Measurements from ENCODE around the gene CLN5. TPM values are rescaled to one million over a fixed set of nuclear protein-coding genes. Genes with fewer than 3 reads are reported as not detected.
"Not testable (repeated sequence)": the region's sequence is repeated elsewhere in the genome, so short reads cannot be mapped to it uniquely, and the experiment has no call there.

The CLN5 gene
- total RNA-seq, 1 donor from 2014 or later = 24.1 TPM

DNA sequence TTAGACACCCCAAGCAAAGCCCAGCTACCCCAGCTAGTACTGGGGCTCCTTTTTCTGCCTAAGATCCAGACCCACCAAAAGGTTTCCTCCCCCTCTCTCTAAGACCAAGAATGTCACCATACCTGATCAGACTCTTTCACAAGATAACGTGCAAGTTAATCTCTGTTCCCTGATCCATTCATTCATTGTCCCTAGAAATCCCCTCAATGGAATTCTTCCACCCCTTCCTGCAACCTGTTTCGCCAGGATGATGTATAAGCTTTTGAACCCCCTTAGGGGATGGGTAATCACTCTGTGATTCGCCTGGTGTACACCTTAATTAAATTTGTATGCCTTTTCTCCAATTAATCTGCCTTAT, 17.3 kb upstream of the CLN5 start:
- FAIRE-seq = no peak
- DNase-seq (ENCODE audit: low spot score in 2 of 2) = no peak

DNA sequence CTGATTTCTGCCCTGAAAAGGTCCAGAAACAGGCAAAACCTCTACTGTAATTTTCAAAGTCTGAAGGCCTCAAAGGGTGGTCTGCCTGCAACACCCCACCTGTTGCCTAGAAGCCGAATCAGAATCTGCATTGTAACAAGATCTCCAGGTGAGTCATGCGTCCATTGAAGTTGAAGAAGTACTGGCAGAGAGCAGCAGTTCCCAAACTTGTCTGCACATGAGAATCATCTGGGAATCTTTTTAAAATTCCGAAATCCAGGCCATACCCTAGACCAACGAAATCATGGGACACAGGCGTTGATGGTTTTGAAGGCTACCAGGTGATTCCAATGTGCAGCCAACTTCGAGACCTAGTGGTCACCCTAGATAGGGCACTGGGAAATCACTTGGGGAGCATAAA, 16.0 kb upstream of the CLN5 start:
- DNase-seq (ENCODE audit: low spot score in 2 of 2) = no peak
- no peak for FAIRE-seq

DNA sequence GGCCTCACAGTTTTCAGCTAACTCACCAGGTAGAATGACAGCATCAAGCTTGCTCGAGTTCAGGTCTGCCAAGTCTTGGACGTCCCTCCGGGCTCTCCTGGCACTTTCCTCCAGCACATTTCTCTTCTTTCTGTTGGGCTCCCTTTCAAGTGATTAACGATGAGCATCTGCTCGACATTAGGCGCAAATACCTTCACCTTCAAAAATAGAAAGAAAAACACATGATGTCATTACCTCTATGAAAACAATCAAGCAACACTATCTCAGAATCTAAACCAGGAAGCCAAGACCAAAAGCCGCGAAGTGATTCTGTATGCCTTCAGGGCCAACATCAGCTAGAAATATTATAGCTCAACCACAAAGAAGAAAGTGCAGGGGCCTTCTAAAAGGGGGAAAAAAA, 15.4 kb upstream of the CLN5 start:
- FAIRE-seq (no peak), DNase-seq (ENCODE audit: low spot score in 2 of 2) (no peak)

DNA sequence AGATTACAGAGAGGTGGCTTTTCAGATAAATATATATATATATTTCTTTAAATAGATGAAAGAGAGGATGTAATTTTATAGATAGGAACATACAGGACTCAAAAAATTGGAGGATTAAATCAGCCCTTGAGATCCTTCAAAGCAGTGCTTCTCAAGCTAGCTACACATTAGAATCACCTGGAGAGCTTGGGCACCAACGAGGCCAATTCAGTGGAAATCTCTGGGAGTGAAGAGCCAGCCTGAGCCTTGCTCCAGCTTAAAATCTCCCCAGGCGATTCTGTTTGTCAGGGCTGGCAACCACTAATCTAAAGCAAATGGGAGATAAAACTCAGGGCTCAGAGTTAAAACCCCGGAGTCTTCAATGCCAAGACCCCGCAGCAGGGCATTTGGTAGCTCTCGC, 15.0 kb upstream of the CLN5 start:
- FAIRE-seq (no peak), DNase-seq (ENCODE audit: low spot score in 2 of 2) (no peak)

DNA sequence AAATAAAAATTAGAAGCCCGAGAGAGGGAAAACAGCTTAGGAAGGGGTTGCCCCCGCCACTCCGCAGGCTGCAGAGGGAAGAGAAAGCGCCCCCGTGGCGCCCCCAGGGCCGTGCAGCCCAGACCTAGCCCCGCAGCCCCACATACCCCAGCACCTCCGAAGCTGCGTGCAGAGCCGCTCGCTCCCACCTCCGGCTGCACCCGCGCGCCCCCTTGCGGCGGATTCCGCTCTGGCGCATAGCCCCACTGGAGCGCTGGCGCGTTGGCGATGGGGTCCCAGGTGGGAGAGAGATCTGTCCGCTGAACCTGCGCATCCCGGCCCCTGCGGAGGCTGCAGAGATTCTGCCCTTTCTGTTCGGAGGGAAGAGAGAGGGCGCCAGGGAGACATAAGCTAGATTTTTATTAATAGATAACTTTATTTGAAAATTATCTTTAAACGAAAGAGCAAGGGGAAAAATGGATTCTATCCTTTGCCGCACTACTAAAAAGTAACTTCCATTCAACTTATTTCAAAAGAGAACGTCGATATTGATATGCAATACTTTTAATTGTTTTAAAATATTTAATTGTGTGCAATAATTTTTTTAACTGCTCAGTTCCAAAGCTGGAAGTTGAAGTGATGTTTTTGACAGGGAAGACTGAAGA, 11.7 kb upstream of the CLN5 start:
- no peak for FAIRE-seq
- DNase-seq (ENCODE audit: low spot score in 2 of 2) = peak; percentile 69 to 89

DNA sequence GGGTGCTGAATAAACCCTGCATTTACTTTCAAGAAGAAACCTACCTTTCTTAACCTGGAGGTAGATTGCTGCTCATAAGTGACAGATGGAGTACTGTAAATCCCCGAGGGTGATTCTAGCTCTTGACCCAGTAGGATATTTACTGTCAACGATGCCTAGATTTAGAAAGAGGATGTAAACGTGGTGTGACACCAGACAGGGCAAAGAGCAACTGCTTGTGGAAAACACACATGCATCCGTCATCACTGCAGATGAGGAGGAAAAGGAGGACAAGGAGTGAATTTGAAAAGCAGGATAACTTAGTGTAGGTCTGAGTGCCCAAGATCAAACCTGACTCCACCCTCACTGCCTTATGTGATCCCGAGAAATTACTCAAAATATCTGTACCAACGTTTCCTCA, 9.8 kb upstream of the CLN5 start:
- FAIRE-seq (no peak), DNase-seq (ENCODE audit: low spot score in 2 of 2) (no peak)

DNA sequence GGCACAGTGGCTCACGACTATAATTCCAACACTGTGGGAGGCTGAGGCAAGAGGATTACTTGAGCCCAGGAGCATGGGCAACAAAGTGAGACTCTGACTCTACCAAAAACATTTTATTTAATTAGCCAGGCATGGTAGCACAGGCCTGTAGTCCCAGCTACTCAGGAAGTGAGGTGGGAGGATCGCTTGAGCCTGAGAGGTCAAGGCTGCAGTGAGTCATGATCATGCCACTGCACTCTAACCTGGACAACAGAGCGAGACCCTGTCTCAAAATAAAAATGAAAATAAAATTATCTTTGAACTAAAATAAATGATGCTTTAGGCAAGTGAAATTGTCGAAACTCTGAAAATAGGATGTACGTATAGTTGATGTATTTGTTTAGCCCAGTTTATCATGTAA, 8.2 kb upstream of the CLN5 start:
- DNase-seq (ENCODE audit: low spot score in 2 of 2) = no peak
- no peak for FAIRE-seq

DNA sequence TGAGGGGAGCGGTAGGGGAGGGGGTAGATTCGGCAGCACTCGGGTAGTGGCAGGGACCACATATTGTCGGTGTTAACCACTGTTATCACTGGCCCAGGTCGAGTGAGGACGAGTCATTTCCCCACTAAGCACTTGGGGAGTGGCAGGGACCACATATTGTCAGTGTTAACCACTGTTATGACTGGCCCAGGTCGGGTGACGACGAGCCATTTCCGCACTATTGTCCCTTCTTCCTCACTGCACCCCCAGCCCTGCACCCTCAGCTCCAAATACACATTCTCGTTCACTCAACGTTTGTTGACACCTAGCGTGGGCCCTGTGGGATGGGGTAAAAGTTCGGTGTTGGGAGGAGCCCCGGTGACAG, 467 bp upstream of the CLN5 start:
- DNase-seq (ENCODE audit: low spot score in 2 of 2) = peak in 1 of 2 donors; percentile 22
- FAIRE-seq = no peak

DNA sequence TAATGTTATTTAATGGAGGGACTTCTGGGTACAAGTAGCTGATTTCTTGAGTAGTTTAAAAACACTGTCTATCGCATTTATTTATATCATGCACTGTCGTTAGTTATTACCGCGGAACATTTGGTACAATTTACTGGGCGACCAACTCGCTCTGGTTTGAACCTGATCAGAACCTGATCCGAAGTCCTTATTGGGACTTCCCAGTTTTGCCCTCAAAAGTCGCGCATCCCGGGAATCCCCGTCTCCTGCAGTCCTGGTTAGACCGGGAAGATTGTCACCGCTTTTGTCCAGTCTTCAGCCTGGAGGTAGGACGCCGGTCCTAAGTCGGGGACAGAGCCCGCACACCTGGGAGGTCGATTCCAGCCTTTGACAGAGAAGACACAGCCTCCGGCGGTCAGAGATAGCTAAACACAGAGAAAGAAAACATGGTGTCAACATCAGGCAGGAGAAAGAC, 694 bp downstream of the CLN5 start:
- DNase-seq (ENCODE audit: low spot score in 2 of 2) = no peak
- no peak for FAIRE-seq

DNA sequence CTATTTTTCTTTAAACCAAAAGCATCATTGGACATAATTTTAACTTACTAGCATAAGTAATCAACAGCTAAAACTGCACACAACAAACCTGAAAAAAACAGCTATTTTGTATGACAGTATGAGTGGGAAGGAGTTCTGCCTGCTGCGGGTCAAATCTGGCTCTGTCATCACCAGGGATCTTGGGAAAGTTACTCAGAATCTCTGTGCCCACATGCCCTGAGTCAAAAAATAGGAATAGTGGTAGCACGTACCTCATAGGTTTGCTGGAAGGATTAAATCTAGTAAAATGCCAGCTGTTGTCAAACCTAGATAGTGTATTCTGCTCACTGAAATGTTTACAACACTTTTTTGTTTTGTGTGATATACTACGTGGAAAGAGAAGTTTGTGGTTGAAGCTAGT, 1.1 kb downstream of the CLN5 start:
- FAIRE-seq = no peak
- no peak for DNase-seq (ENCODE audit: low spot score in 2 of 2)

DNA sequence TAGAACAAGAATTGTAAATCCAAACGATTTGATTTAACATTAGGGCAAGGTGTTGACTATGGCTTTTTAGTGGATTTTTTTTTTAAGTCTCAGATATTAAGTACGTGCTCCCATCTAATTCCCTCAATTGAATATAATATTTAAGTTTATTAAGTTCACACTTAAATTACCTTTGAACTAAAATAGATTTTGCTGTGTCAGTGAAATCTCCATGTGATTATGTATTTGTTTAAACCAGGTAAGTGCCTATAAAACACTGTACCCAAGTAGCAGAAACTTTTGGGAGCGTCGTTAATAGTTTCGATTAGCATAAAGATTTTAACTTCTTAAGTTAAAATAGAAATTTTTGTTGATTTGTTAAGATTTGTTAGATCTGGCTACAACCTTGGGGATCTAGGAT, 1.6 kb downstream of the CLN5 start:
- DNase-seq (ENCODE audit: low spot score in 2 of 2) (no peak), FAIRE-seq (no peak)

DNA sequence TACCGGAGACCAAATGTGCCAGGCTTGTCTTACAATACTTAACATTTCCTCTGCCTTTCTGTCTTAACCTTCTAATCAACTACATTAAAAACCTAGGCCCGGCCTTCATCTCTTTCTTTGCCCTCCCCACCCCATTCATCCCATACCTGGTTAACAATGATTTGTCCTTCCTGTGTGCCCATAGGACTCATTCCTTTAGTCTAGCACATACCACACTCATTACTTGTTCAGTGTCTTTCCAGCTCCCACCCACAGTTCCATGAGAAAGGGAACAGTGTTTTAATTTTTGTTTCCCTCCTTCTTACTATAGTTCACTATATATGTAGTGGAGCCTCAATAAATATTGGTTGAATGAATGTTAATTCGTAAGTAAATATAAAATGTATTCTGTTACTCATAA, 2.4 kb downstream of the CLN5 start:
- no peak for DNase-seq (ENCODE audit: low spot score in 2 of 2)
- FAIRE-seq = no peak

DNA sequence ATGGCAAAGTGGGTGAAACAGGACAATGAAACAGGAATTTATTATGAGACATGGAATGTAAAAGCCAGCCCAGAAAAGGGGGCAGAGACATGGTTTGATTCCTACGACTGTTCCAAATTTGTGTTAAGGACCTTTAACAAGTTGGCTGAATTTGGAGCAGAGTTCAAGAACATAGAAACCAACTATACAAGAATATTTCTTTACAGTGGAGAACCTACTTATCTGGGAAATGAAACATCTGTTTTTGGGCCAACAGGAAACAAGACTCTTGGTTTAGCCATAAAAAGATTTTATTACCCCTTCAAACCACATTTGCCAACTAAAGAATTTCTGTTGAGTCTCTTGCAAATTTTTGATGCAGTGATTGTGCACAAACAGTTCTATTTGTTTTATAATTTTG, 8.6 kb downstream of the CLN5 start:
- FAIRE-seq (no peak), DNase-seq (ENCODE audit: low spot score in 2 of 2) (no peak)

DNA sequence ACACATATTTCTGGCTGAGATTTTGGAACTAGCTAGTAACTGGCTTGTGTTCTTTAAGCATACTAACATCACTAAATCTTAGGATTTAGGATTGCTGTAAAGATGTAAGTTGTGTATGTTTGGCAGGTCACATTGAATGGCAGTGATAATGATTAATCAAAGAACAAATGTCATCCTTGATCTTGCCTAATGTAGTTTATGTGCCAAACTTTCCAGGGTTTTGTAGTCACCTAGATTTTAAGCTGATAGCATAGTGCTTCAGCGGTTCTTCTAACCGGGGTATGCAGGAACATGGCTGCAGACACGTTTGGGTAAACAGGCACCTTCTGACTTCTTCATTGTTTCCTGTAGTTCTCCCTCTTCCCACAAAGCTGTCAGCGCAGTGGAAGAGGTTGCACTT, 9.7 kb downstream of the CLN5 start:
- no peak for FAIRE-seq
- no peak for DNase-seq (ENCODE audit: low spot score in 2 of 2)

DNA sequence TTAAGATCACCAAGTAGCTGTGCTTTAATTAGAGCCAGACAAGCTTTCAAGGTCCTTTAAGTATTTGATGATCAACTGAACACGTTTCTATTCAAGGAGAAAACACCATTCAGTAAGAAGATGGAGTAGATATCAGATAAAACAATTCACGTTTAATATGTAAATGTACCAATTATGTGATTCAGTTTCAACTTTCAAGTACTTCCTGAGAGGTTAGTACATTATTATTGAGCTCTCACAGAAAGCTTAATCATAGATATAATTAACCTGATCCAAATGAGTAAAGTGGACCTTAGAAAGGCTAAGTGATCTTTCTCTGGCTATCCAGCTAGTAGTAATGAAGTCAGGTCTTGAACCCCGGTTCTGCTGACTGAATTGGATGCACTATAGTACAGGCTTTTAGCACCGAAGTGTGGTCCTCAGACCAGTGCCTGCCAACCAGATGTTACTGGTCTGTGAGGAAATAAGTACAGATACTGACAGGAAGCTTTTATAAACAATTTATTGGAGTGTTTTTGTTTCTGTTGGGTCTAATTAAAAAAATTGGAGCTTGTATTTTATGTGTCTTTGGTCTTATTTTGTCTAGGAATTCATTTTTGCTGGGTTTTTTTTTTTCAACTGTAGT, 10.2 kb downstream of the CLN5 start:
- DNase-seq (ENCODE audit: low spot score in 2 of 2) = no peak
- FAIRE-seq = no peak

DNA sequence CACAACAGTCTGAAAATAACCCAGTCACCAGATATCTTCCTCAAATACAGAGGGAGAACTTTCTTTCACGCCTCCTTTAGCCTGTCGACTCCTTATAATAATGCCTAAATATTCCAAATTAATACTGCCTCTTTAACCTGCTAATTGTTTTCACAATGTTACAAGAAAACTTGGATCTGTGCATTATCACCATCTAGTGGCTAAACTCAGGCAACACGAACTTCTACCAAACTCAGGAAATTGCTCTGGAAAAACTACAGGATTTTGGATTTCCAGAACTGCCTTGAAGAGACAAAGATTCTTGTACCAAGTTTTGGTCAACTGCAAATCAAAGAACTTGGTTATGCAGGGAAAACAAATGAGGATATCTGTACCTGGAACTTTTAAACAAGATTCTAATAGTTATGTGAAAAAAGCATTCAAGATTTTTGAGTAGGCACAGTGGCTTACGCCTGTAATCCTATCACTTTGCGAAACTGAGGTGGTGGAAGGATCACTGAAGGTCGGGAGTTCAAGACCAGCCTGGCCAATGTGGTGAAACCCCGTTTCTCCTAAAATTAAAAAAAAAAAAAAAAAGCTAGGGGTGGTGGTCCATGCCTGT, 10.8 kb downstream of the CLN5 start:
- DNase-seq (ENCODE audit: low spot score in 2 of 2) = no peak
- FAIRE-seq = peak; percentile 43

DNA sequence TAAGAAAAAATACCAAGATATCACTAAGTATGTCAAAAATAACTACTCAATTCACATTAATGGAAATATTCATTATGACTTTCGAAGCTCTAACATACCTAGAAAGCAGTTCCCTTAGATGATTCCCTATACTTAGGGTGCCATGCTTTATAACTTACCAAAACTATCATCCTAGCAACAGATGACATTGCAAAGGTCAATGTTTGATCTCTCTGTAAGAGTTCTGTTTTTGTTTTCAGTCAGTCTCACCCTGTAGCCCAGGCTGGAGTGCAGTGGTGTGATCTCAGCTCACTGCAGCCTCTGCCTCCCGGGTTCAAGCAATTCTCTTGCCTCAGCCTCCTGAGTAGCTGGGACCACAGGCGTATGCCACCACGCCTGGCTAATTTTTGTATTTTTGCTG, 16.5 kb downstream of the CLN5 start:
- not testable (repeated sequence) for FAIRE-seq; DNase-seq (ENCODE audit: low spot score in 2 of 2)

DNA sequence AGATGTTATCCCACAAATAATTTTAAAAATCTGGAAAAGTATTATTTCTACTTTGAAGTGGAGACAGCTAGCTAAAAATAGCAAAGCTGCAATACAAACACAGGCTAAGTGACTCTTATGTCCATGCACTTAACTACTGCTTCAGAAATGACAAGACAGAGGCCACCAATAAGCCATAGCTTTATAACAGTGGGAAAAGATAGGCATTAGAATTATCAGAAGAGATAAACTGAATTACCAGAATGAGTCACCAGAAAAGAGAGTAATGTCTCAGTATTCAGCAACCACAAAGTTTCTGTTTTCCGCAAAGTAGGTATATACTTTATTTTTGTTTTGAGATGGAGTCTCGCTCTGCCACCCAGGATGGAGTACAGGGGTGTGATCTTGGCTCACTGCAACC, 17.1 kb downstream of the CLN5 start:
- no peak for DNase-seq (ENCODE audit: low spot score in 2 of 2)
- FAIRE-seq = no peak

DNA sequence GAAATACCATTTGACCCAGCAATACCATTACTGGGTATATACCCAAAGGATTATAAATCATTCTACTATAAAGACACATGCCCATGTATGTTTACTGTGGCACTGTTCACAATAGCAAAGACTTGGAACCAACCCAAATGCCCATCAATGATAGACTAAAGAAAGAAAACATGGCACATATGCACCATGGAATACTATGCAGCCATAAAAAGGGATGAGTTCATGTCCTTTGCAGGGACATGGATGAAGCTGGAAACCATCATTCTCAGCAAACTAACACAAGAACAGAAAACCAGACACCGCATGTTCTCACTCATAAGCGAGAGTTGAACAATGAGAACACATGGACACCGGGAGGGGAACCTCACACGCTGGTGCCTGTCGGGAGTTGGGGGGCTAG, 17.8 kb downstream of the CLN5 start:
- not testable (repeated sequence) for FAIRE-seq; DNase-seq (ENCODE audit: low spot score in 2 of 2)

DNA sequence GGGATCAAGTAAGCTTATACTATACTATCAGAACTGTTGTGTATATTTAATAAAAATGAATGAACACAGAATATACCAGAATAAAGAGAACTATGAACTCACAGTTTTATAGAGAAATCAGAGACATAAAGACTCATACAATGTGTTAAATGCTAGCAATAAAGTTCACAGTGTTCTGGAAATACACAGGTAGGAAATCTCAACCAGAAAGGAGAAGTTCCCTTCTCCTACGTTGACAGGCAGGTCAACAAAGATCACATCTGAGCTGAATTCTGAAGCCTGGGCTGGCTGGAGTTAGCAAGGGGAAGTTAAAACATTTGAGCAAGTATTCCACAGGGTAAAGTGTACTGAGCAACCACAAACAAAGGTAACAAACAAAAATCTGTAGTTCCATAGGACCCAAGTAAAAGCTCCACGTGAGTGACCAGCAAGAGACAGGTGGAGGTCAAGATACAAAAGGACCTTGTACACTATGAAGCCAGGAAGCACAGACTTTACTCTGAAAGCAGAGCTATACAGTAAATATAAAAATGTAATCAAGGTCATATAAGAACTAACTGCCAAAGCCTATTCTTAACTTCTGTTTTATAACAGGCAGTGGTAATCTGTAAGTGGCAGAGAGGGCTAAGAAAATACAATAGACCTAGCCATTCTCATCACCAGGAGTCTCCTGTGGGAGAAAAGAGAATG, 22.1 kb downstream of the CLN5 start:
- FAIRE-seq (no peak), DNase-seq (ENCODE audit: low spot score in 2 of 2) (no peak)

DNA sequence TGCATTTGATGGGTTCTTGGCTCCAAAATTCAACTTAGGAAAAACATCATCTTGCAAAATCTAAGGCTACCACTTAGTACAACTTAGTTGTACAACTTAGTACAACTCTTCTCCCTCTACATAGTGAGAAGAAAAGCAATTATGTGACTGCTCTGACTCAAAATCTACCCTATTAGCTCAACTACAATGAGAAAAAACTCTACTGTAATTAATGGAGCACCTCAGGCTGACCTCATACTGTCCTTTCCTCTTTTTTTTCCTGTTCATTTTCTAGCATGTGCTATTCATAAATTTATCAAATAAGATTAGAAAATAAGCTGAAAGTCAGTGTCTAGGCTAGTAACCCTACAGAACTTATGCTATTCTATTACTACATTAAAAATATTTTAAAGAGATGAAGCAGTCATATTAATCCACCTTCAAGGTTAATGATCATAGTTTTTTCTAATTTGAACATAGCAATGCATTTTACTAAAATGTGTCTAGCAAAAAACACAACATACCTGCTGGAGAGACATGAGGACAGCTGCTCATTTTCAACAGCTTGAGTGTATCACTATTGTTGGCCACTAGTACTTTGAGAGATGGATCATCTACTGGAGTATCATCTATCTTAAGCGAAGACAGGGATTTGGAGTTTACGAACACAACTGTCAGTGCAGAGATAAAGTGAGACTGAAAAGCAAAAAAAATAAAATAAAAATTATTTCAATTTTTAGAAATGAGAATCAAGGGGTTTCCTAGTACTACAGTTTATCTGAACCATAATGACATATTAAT, 23.2 kb downstream of the CLN5 start:
- no peak for DNase-seq (ENCODE audit: low spot score in 2 of 2)
- FAIRE-seq = no peak

Data from frontal cortex (tissue), 4 donors.